Upper lobe of left lung (tissue), 6 donors: ENCODE measurements around the gene SUGP1. TPM values are rescaled to one million over a fixed set of nuclear protein-coding genes. Genes with fewer than 3 reads are reported as not detected.
A peak's percentile ranks its signal among the peaks of the same experiment; 100 is the strongest.

Source experiments
- ATAC-seq, 2 donors: fragments of 200-7000 bp; cut with Tn5 transposase; one replicate each; pipeline ENCODE4 v1.9.1; 2022; ENCODE audit warnings: mild to moderate bottlenecking in 2 of 2, moderate library complexity in 2 of 2; ENCODE audit not compliant: low FRiP score in 2 of 2
- DNase-seq, 2 donors: peaks; one replicate each; pipeline ENCODE4 v3.0.0-alpha.2; 2019 to 2020
- H3K27ac ChIP-seq, 4 donors: fragments of 200-600 bp; sonication (generic); one replicate each; pipeline ENCODE4 v1.5.1; 2016 to 2019
- H3K27me3 ChIP-seq, 4 donors: fragments of 200-600 bp; sonication (generic); one replicate each; pipeline ENCODE4 v1.5.1; 2017 to 2019
- H3K36me3 ChIP-seq, 4 donors: fragments of 200-600 bp; sonication (generic); one replicate each; pipeline ENCODE4 v1.5.1; 2016 to 2019
- H3K4me1 ChIP-seq, 4 donors: fragments of 200-600 bp; sonication (generic); one replicate each; pipeline ENCODE4 v1.5.1; 2018 to 2019
- H3K4me3 ChIP-seq, 4 donors: fragments of 200-600 bp; sonication (generic); one replicate each; pipeline ENCODE4 v1.5.1; 2017 to 2019; ENCODE audit warnings: mild to moderate bottlenecking in 2 of 4, moderate library complexity in 1 of 4
- H3K9me3 ChIP-seq, 4 donors: fragments of 200-600 bp; sonication (generic); one replicate each; pipeline ENCODE4 v1.5.1; 2018 to 2019
- EP300 ChIP-seq, 4 donors: sonication (generic); formaldehyde crosslinking; IDR thresholded peaks; one replicate each; pipeline ENCODE4 v1.5.1; 2017; ENCODE audit warnings: antibody characterized with exemption in 4 of 4, control low read depth in 2 of 4
- POLR2A ChIP-seq, 4 donors: fragments of 450-650 bp; IDR thresholded peaks; one replicate each; pipeline ENCODE4 v1.5.1; 2016 to 2017; ENCODE audit warnings: antibody characterized with exemption in 4 of 4, mild to moderate bottlenecking in 2 of 4
- POLR2AphosphoS5 ChIP-seq, 2 donors: sonication (generic); formaldehyde crosslinking; IDR thresholded peaks; one replicate each; pipeline ENCODE4 v1.5.1; 2017; ENCODE audit warnings: antibody characterized with exemption in 2 of 2
- WGBS, 2 donors: methylation state at CpG; one replicate each; pipeline ENCODE4 v1.1.5; 2017 to 2018; 5-methylcytosine and 5-hydroxymethylcytosine counted together
- total RNA-seq, 6 donors: library from RNA; depleted of rRNA in 4 of 6; stranded (reverse); fragments of >200 nt in 4 of 6; gene quantifications; one replicate each; pipeline versions ENCODE4 v1.1.0 to v1.2.1, GENCODE V29; 2016 to 2021
- TF ChIP-seq, protein P1 (sequence below), 6 experiments: fragments of 450-650 bp in 4 of 6; fragments of 200-600 bp in 2 of 6; sonication (generic) in 2 of 6; IDR thresholded peaks; one replicate each; pipeline ENCODE4 v1.5.1; 2016 to 2019; ENCODE audit warnings: antibody characterized with exemption in 6 of 6
- donor health status: DM: no; HTN: no; CAD: no; lungs with moderate emphysema.
- donor health status: DM: no; HTN: yes; CAD: no; lungs with severe emphysema.

Gene SUGP1
- total RNA-seq, 6 donors from 2014 or later = 22.6 to 62.9 (median 42.6) TPM

- no peak for TF ChIP-seq POLR2AphosphoS5 (IDR thresholded peaks at IDR 0.05)
- TF ChIP-seq, protein P1, sequence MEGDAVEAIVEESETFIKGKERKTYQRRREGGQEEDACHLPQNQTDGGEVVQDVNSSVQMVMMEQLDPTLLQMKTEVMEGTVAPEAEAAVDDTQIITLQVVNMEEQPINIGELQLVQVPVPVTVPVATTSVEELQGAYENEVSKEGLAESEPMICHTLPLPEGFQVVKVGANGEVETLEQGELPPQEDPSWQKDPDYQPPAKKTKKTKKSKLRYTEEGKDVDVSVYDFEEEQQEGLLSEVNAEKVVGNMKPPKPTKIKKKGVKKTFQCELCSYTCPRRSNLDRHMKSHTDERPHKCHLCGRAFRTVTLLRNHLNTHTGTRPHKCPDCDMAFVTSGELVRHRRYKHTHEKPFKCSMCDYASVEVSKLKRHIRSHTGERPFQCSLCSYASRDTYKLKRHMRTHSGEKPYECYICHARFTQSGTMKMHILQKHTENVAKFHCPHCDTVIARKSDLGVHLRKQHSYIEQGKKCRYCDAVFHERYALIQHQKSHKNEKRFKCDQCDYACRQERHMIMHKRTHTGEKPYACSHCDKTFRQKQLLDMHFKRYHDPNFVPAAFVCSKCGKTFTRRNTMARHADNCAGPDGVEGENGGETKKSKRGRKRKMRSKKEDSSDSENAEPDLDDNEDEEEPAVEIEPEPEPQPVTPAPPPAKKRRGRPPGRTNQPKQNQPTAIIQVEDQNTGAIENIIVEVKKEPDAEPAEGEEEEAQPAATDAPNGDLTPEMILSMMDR (IDR thresholded peaks at IDR 0.05) = no peak
These were observed 45.4 kb downstream of the SUGP1 start for GRCh38 chr19:19274716-19275565.

GRCh38 chr19:19274146-19274545, 46.2 kb downstream of the SUGP1 start:
- peaks cover 0 to 8% (median 4%) of the 10 kb centered on the region in 4 donors for H3K27me3 ChIP-seq
- ATAC-seq (no peak), DNase-seq (no peak)
- peaks cover 6 to 42% (median 40%) of the 10 kb centered on the region in 4 donors for H3K36me3 ChIP-seq
- no peak overlapping the region for H3K4me3 ChIP-seq
- H3K27ac ChIP-seq = no peak overlapping the region
- no peaks in the 10 kb centered on the region for H3K9me3 ChIP-seq
- H3K4me1 ChIP-seq = peaks cover 5 to 10% (median 8%) of the 10 kb centered on the region in 4 donors
- TF ChIP-seq, protein P1 (IDR thresholded peaks at IDR 0.05) = no peak
- no peak for TF ChIP-seq EP300 (IDR thresholded peaks at IDR 0.05)
- no peak for TF ChIP-seq POLR2AphosphoS5 (IDR thresholded peaks at IDR 0.05)
- no peak for TF ChIP-seq POLR2A (IDR thresholded peaks at IDR 0.05)
- WGBS, 2 donors = 66 to 80% methylated on average over 7 to 8 of the region's 8 CpGs

More at GRCh38 chr19:19274716-19275565, 45.4 kb downstream of the SUGP1 start:
- WGBS, 2 donors = 75 to 81% methylated on average over 8 of the region's 9 CpGs
- Histone ChIP-seq H3K9me3 (no peaks in the 10 kb centered on the region), H3K27ac (no peak overlapping the region), H3K4me1 (peaks cover 5 to 10% (median 8%) of the 10 kb centered on the region in 4 donors), H3K36me3 (peaks cover 6 to 50% (median 47%) of the 10 kb centered on the region in 4 donors), H3K27me3 (peaks cover 0 to 8% (median 4%) of the 10 kb centered on the region in 4 donors), H3K4me3 (no peak overlapping the region)
- DNase-seq = peak in 1 of 2 donors; percentile 38
- ATAC-seq = no peak

- TF ChIP-seq EP300 (IDR thresholded peaks at IDR 0.05) (no peak), POLR2A (IDR thresholded peaks at IDR 0.05) (no peak), POLR2AphosphoS5 (IDR thresholded peaks at IDR 0.05) (no peak)
- TF ChIP-seq, protein P1 (IDR thresholded peaks at IDR 0.05) = no peak
- 83 to 90% methylated on average over 8 of the region's 8 CpGs for WGBS, 2 donors
These were observed 48.3 kb downstream of the SUGP1 start for GRCh38 chr19:19271828-19272599.

GRCh38 chr19:19270749-19271571, 49.3 kb downstream of the SUGP1 start:
- WGBS, 2 donors = 92 to 96% methylated on average over 6 to 8 of the region's 8 CpGs
- Histone ChIP-seq H3K27me3 (peaks cover 0 to 8% (median 4%) of the 10 kb centered on the region in 4 donors), H3K4me1 (peaks cover 5 to 10% (median 8%) of the 10 kb centered on the region in 4 donors), H3K27ac (no peak overlapping the region), H3K4me3 (no peak overlapping the region), H3K36me3 (peaks cover 0 to 11% (median 8%) of the 10 kb centered on the region in 4 donors), H3K9me3 (no peaks in the 10 kb centered on the region)
- DNase-seq (no peak), ATAC-seq (no peak)
- no peak for TF ChIP-seq POLR2A (IDR thresholded peaks at IDR 0.05)
- TF ChIP-seq, protein P1 (IDR thresholded peaks at IDR 0.05) = no peak
- TF ChIP-seq POLR2AphosphoS5 (IDR thresholded peaks at IDR 0.05) = no peak
- TF ChIP-seq EP300 (IDR thresholded peaks at IDR 0.05) = no peak

More at GRCh38 chr19:19271828-19272599, 48.3 kb downstream of the SUGP1 start:
- no peaks in the 10 kb centered on the region for H3K9me3 ChIP-seq
- H3K27ac ChIP-seq = no peak overlapping the region
- ATAC-seq (no peak), DNase-seq (no peak)
- peaks cover 5 to 10% (median 8%) of the 10 kb centered on the region in 4 donors for H3K4me1 ChIP-seq
- H3K36me3 ChIP-seq = peaks cover 0 to 21% (median 18%) of the 10 kb centered on the region in 4 donors
- no peak overlapping the region for H3K4me3 ChIP-seq
- H3K27me3 ChIP-seq = peaks cover 0 to 8% (median 4%) of the 10 kb centered on the region in 4 donors
